Muscle of leg (tissue), 11 donors: ENCODE results near the gene DHRSX. TPM values are rescaled to one million over a fixed set of nuclear protein-coding genes. Genes with fewer than 3 reads are reported as not detected.
A peak's percentile ranks its signal among the peaks of the same experiment; 100 is the strongest.
"Not testable (repeated sequence)": the region's sequence is repeated elsewhere in the genome, so short reads cannot be mapped to it uniquely, and the experiment has no call there.

ENCODE experiments used
- DNase-seq: peaks from one replicate; pipeline ENCODE4 v3.0.0; 2013
- H3K27ac ChIP-seq: one replicate; pipeline ENCODE4 v1.5.1; 2013; ENCODE audit warnings: mild to moderate bottlenecking, low read length, control low read depth
- H3K27me3 ChIP-seq: one replicate; pipeline ENCODE4 v1.6.1; 2013; ENCODE audit warnings: low read length; ENCODE audit not compliant: control insufficient read depth, insufficient read depth
- H3K36me3 ChIP-seq: one replicate; pipeline ENCODE4 v1.6.1; 2013; ENCODE audit warnings: low read length; ENCODE audit not compliant: control insufficient read depth, insufficient read depth
- H3K4me1 ChIP-seq: one replicate; pipeline ENCODE4 v1.6.1; 2013; ENCODE audit warnings: low read length; ENCODE audit not compliant: control insufficient read depth, insufficient read depth
- H3K4me3 ChIP-seq: one replicate; pipeline ENCODE4 v1.5.1; 2013; ENCODE audit warnings: low read length, control low read depth
- H3K9me3 ChIP-seq: replicated peaks from 2 replicates; pipeline ENCODE4 v1.6.1; 2013; ENCODE audit warnings: low read depth, low read length; ENCODE audit not compliant: control insufficient read depth
- WGBS: methylation state at CpG from one replicate; pipeline ENCODE4 v1.1.5; 2013; ENCODE audit warnings: missing lambda C conversion rate; ENCODE audit not compliant: insufficient coverage; 5-methylcytosine and 5-hydroxymethylcytosine counted together
- polyA plus RNA-seq, 8 donors: library from polyadenylated mRNA; unstranded; fragments of 120-200 nt; gene quantifications; one replicate each; pipeline versions ENCODE4 v1.2.1 to v1.2.3, GENCODE V29; 2013; ENCODE audit warnings: inconsistent platforms in 1 of 8, low replicate concordance in 1 of 8; ENCODE audit not compliant: insufficient read length in 8 of 8, insufficient read depth in 1 of 8
- total RNA-seq: library from RNA; stranded (reverse); fragments of 120-200 nt; gene quantifications from one replicate; pipeline ENCODE4 v1.2.4, GENCODE V29; 2013

DHRSX gene
- total and polyA plus RNA-seq, 9 donors: 11.4 to 19.1 (median 14.4) TPM

DNA sequence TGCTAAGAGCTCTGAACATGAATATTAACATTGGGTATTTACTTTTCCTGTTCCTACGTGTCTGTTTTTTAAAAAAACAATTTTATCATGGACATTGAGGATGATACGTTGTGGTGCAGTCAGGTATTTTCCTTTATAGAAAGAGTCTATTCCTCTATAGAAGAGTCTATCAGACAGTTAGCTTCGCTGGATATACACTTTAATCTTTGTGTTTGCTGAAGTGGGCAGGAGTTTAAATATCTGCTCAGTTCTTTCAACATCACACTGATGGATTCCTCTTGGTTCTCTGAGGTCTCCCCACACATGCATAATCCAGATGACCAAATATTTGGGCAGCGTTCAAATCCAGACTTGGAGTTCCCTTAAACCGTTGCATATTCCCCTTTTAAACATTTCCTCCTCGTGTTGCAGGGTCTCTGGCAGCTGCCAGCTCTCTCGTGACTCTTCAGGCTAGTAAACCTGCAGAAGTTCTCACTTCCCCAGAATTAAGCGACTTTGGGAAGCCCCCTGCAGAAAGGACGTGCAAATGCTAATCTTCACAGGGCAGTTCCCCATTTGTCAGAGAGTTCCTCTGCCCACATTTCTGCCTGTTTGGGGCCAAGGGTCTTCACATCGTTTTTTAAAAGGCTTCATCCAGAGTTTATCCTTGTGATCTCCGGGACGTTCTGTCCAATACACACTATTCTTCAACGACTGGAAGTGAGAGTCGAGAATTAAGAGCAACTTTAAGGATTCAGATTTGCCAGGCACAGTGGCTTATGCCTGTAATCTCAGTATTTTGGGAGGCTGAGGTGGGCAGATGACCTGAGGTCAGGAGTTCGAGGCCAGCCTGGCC lies 20.5 kb upstream of the DHRSX start:
- peaks cover 2% of the 10 kb centered on the region for H3K27me3 ChIP-seq
- no peaks in the 10 kb centered on the region for H3K4me1 ChIP-seq
- no peak overlapping the region for H3K4me3 ChIP-seq
- WGBS: 5% methylated on average over 7 of the region's 15 CpGs
- no peaks in the 10 kb centered on the region for H3K36me3 ChIP-seq
- H3K9me3 ChIP-seq: no peaks in the 10 kb centered on the region
- peak; percentile 84 for DNase-seq
- peak overlapping the region; percentile 15 for H3K27ac ChIP-seq

DNA sequence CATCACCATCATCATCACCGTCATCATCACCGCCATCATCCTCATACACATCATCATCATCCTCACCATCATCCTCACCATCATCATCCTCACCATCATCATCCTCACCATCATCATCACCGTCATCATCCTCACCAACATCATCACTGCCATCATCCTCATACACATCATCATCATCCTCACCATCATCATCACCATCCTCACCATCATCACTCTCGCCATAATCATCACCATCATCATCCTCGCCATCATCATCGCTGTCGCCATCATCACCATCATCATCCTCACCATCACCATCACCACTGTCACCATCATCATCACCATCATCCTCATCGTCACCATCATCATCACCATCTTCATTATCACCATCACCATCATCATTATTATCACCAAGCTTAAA lies 19.8 kb upstream of the DHRSX start:
- no peak for DNase-seq
- H3K27me3 ChIP-seq: peaks cover 2% of the 10 kb centered on the region
- WGBS: 91% methylated on average over 8 of the region's 8 CpGs
- no peak overlapping the region for H3K4me3 ChIP-seq
- H3K4me1 ChIP-seq: no peaks in the 10 kb centered on the region
- no peaks in the 10 kb centered on the region for H3K9me3 ChIP-seq
- no peaks in the 10 kb centered on the region for H3K36me3 ChIP-seq
- no peak overlapping the region for H3K27ac ChIP-seq

DNA sequence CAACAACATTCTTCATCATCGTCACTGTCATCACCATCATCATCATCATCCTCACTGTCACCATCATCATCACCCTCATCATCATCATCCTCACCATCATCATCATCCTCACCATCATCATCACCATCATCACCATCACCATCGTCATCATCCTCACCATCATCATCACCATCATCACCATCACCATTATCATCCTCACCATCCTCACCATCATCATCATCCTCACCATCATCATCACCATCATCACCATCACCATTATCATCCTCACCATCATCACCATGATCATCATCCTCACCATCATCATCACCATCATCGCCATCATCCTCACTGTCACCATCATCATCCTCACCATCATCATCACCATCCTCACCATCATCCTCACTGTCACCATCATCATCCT lies 18.9 kb upstream of the DHRSX start:
- WGBS: 82% methylated on average over 3 of the region's 3 CpGs
- H3K9me3 ChIP-seq, H3K27ac ChIP-seq, DNase-seq, H3K4me1 ChIP-seq, H3K27me3 ChIP-seq, H3K36me3 ChIP-seq, H3K4me3 ChIP-seq: not testable (repeated sequence)

DNA sequence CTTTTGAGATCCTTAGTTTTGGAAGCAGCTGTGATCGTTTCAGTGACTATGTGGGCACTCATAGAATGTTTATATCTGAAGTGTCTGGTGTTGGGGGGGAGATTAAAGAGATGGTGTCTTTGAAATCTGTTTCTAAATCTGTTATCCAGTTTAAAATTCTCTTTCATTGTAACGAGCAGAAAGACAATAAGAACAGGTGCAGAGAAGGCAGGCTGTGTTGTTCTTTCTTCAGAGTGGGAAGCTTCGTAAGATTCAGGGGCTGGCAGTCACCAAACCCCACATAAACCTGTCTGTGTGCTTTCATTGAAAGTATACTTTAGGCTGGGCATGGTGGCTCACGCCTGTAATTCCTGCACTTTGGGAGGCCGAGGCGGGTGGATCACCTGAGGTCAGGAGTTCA lies 16.3 kb upstream of the DHRSX start:
- Histone ChIP-seq H3K9me3 (no peaks in the 10 kb centered on the region), H3K36me3 (no peaks in the 10 kb centered on the region), H3K27ac (no peak overlapping the region), H3K4me1 (no peaks in the 10 kb centered on the region), H3K4me3 (no peak overlapping the region), H3K27me3 (no peaks in the 10 kb centered on the region)
- DNase-seq: no peak
- WGBS: no CpG with 5 or more reads among the region's 6 CpGs

DNA sequence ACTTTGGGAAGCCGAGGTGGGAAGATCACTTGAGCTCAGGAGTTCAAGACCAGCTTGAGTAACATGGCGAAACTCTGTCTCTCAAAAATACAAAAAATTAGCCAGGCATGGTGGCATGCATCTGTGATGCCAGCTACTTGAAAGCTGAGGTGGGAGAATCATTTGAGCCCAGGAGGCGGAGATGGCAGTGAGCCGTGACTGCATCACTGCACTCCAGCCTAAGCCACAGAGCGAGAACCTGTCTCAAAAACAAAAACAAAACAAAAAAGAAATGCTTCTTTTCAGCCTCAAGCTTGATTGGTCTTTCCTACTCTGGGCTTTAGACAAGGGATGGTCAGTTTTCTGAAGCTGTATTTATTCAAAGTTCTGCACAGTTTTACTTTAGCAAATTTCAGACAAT lies 15.8 kb upstream of the DHRSX start:
- no peak overlapping the region for H3K27ac ChIP-seq
- no peaks in the 10 kb centered on the region for H3K9me3 ChIP-seq
- H3K36me3 ChIP-seq: no peaks in the 10 kb centered on the region
- WGBS: 71% methylated on average over 1 of the region's 5 CpGs
- DNase-seq: no peak
- peaks cover 1% of the 10 kb centered on the region for H3K27me3 ChIP-seq
- no peak overlapping the region for H3K4me3 ChIP-seq
- H3K4me1 ChIP-seq: no peaks in the 10 kb centered on the region

DNA sequence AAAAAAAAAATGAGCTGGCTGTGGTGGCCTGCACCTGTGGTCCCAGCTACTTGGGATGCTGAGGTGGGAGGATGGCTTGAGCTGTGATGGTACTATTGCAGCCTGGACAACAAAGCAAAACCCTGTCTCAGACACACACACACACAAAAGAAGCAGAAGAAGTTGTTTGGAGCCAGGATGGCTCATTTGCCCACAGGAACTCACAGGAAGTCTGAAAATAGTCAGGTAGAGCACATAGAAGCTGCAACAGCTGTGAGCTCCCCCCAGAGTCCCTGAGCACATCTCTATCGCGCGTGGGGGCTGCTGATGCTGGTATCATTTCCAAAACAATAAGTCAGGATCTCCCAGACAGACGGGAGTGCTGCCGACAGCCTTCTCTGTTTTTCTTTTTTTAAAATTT lies 13.4 kb upstream of the DHRSX start:
- Histone ChIP-seq H3K27me3 (peaks cover 3% of the 10 kb centered on the region), H3K4me3 (no peak overlapping the region), H3K36me3 (no peaks in the 10 kb centered on the region), H3K9me3 (no peaks in the 10 kb centered on the region), H3K4me1 (no peaks in the 10 kb centered on the region), H3K27ac (no peak overlapping the region)
- DNase-seq: no peak
- no CpG with 5 or more reads among the region's 5 CpGs for WGBS

DNA sequence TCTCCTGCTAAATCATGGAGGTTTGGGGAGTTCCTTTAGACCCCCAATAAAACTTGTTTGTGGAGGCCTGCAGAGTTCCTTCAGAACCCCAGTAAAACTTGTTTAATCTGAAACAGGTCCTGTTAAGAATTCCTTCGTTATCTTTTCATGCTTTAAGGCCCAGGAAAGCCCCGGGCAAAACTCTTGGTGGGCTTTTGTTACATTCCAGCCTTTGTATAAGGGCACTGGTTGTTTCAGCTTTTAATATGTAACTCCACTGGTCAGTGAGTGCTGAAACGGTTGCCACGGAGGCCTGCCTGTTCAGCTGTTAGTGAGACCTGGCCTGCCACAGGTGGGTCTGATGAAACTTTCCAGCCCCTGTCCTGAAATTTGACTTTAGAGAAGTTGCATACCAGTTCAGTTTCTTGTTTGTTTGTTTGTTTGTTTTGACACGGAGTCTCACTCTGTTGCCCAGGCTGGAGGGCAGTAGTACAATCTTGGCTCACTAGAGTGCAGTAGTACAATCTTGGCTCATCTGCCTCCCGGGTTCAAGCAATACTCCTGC lies 12.4 kb upstream of the DHRSX start:
- Histone ChIP-seq H3K36me3 (no peaks in the 10 kb centered on the region), H3K4me1 (no peaks in the 10 kb centered on the region), H3K9me3 (no peaks in the 10 kb centered on the region), H3K27ac (no peak overlapping the region), H3K27me3 (peaks cover 3% of the 10 kb centered on the region), H3K4me3 (no peak overlapping the region)
- 57% methylated on average over 5 of the region's 6 CpGs for WGBS
- no peak for DNase-seq

DNA sequence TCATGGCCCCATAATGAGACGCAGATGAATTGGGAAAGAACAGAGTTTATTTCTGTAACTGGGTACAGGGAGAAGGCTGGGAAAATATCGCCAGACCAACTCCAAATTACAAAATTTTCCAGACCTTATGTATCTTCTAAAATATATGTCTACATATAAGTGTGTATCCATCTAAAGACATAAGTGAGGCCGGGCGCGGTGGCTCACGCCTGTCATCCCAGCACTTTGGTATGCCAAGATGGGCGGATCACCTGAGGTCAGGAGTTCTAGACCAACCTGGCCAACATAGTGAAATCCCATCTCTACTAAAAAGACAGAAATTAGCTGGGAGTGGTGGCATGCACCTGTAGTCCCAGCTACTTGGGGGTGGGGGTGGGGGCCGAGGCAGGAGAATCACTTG lies 11.7 kb upstream of the DHRSX start:
- Histone ChIP-seq H3K27ac (no peak overlapping the region), H3K27me3 (peaks cover 6% of the 10 kb centered on the region), H3K9me3 (no peaks in the 10 kb centered on the region), H3K36me3 (no peaks in the 10 kb centered on the region), H3K4me1 (no peaks in the 10 kb centered on the region), H3K4me3 (no peak overlapping the region)
- 67% methylated on average over 1 of the region's 8 CpGs for WGBS
- DNase-seq: no peak

DNA sequence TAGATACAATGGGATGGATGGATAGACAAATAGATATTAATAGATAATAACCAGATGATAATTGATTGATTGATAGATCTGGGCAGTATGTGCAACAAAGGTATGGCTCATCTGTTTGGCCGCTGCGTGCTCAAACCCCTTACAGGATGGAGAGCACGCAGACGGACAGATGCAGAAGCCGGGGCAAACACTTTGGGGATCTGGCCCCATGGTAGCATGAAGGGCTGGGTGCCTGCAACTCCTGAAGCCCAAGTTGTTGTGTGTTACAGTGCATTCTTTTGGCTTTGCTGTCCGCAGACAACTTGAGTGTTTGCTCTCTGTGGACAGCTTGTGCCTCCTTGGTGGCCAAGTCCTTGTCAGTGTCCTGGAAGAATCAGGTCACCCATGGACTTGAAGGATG lies 10.6 kb upstream of the DHRSX start:
- H3K27ac ChIP-seq: no peak overlapping the region
- DNase-seq: no peak
- 98% methylated on average over 6 of the region's 6 CpGs for WGBS

DNA sequence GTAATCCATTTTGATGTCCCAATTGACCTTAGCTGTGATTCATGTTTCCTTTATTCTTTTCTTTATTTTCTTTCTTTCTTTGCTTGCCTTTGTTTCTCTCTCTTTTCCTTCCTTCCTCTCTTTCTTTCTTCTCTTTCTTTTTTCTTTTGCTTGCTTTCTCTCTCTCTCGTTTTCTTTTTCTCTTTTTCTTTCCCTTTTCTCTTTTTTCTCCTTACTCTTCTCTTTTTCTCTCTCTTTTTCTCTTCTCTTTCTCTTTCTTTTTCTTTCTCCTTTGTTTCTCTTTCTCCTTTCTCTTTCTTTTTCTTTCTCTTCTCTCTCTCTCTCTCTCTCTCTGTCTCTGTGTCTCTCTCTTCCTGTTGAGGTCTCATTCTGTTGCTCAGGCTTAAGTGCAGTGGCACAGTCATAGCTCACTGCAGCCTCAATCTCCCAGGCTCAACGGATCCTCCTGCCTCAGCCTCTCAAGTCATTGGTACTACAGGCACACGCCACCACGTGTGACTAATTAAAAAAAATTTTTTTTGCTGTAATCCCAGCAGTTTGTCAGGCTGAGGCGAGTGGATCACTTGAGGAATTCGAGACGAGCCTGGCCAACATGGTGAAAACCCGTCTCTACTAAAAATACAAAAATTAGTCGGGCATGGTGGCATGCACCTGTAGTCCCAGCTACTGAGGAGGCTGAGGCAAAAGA lies 8.0 kb upstream of the DHRSX start:
- no peak for DNase-seq

More for the DNA sequence above, 10.6 kb upstream of the DHRSX start:
- H3K9me3 ChIP-seq: no peaks in the 10 kb centered on the region
- H3K4me1 ChIP-seq: no peaks in the 10 kb centered on the region
- no peaks in the 10 kb centered on the region for H3K36me3 ChIP-seq
- H3K4me3 ChIP-seq: no peak overlapping the region
- peaks cover 6% of the 10 kb centered on the region for H3K27me3 ChIP-seq

More for the DNA sequence above, 8.0 kb upstream of the DHRSX start:
- no peaks in the 10 kb centered on the region for H3K4me1 ChIP-seq
- H3K4me3 ChIP-seq: no peak overlapping the region
- 73% methylated on average over 6 of the region's 9 CpGs for WGBS
- peaks cover 6% of the 10 kb centered on the region for H3K27me3 ChIP-seq
- H3K9me3 ChIP-seq: no peaks in the 10 kb centered on the region
- H3K36me3 ChIP-seq: no peaks in the 10 kb centered on the region
- H3K27ac ChIP-seq: no peak overlapping the region
